ENCODE measurements around the gene CORO2B.
"Not testable (repeated sequence)": the region's sequence is repeated elsewhere in the genome, so short reads cannot be mapped to it uniquely, and the experiment has no call there.

CORO2B gene

GRCh38 chr15:68604840-68605478 lies 26.2 kb downstream of the CORO2B start:
- DNase-seq (ENCODE audit: low read depth in 2 of 2) = not testable (repeated sequence)

DNA sequence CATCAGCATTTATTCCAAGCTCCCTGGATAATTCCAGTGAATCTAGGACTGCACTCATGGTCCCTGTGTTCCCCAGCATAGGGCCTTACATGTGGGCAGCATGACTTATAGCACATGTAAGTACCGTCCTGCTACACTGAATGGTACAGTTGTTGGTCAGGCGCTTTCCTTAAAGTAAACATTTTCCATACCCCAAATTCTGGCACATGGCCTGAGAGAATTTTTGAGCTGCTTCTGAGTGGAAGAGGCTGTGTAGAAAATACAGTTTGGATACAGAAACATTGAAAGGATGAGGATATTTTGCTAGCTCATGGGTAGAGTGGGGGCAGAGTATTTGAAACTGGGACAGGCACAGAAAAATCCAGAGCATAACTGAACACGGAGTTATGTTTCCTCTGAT lies 27.6 kb downstream of the CORO2B start:
- DNase-seq (ENCODE audit: low read depth in 2 of 2) = no peak

DNA sequence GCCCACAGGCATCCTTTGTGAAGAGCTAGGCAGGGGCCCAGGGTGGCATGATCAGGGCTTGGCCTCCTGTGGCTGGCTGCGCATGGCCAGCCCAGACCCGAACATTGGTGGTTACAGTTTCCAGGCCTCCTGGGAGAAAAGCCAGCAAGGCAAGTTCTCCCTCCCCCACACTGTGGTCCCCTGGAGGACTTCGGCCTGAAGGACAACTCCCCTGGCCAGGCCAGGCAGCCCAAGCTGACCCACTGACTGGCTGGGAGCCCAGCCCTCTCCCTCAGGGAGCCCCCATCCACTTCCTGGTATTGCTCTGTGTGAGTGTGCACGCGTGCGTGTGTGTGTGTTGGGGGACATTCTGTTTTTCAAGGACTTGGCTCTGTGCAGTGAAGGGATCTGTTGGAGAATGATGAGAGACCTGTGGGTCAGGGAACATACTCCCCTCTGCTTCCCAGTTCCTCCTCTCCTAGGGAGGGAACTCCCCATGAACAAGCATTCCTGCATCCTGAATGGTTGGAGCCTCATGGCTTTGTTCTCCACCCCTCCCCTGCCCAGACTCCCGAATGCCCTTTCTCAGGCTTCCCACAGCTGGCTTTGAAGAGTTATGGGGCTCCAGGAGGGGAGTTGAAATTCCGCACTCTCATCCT lies 29.5 kb downstream of the CORO2B start:
- DNase-seq (ENCODE audit: low read depth in 2 of 2) = no peak

DNA sequence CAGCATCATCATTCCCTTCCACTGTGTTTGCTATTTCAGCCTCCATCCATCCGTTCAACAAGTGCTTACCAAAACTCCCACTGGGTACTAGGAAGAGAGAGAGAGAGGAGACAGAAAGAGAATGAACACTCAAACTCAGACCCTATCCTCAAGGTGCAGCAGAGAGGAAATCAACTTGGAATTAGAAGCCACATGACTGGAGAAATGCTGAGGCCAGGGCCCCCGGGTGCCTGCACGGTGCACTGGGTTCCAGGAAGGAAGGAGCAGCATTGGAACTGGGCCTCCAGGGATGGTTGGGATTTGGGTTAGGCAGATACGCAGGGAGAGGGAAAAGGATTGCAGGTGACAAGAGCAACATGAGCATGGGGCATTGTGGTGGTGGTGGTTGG lies 30.0 kb downstream of the CORO2B start:
- no peak for DNase-seq (ENCODE audit: low read depth in 2 of 2)

- DNase-seq (ENCODE audit: low read depth in 2 of 2) = no peak
Measured at GRCh38 chr15:68609629-68610028, 30.8 kb downstream of the CORO2B start.

GRCh38 chr15:68610825-68611224 lies 32.0 kb downstream of the CORO2B start:
- DNase-seq (ENCODE audit: low read depth in 2 of 2) = no peak

- no peak for DNase-seq (ENCODE audit: low read depth in 2 of 2)
Measured at GRCh38 chr15:68612503-68612902, 33.7 kb downstream of the CORO2B start.

GRCh38 chr15:68612979-68613740 lies 34.4 kb downstream of the CORO2B start:
- no peak for DNase-seq (ENCODE audit: low read depth in 2 of 2)

DNA sequence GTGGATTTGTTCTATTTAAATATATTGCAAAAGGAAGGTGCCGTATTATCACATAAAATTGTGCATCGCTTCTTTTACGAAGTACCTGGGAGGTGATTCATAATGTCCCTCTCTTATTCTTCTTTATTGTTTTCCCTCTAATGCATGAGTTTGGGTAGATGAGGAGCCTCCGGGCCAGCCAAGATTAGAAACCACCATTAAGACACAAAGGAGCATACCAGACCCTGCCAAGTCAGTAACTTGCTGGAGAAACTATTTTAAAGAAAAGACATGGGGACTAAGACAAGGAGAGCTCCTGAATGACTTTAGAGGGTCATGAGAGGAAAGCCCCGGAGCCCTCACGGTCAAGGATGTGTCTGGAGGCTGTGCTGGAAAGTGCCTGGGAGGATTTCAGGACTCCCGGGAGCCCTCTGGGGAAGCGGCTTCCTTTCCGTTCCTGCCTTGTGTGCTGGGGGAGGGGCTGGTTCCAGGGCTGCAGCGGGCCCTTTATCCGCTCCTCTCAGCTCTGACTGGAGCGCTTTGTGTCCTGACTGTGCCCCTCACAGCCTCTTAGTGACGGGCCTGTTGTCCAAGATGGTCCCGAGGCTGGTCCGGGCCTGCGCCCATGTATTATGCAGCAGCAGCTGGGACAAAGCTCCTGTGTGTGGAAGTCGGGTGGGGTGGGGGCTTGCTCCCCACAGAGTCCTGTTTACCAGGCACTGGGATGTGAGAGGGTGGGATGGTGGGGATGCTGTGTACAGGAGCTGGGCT lies 35.7 kb downstream of the CORO2B start:
- no peak for DNase-seq (ENCODE audit: low read depth in 2 of 2)

GRCh38 chr15:68615301-68615700 lies 36.5 kb downstream of the CORO2B start:
- no peak for DNase-seq (ENCODE audit: low read depth in 2 of 2)

GRCh38 chr15:68615811-68616210 lies 37.0 kb downstream of the CORO2B start:
- no peak for DNase-seq (ENCODE audit: low read depth in 2 of 2)

- DNase-seq (ENCODE audit: low read depth in 2 of 2) = no peak
Measured at GRCh38 chr15:68616397-68616796, 37.6 kb downstream of the CORO2B start.

DNA sequence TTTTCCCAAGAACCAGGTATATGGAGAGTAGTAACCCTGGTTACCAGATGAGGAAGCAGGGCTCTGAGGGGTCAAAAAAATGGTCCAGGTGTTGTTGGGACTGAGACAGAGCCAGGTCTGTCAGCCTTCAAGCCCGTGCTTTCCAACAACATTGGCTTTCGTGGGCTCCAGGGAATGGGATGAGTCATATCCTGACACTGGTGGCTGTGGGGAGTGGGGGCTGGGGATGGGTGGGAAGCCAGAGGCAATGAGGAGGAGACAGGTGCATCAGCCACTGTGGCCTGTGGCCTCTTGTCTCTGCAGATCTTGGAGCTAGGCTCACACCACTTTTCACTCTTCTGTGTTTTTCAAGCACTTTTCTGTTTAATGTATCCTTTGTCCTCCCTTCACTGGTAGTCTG lies 38.2 kb downstream of the CORO2B start:
- no peak for DNase-seq (ENCODE audit: low read depth in 2 of 2)

GRCh38 chr15:68617777-68618176 lies 39.0 kb downstream of the CORO2B start:
- DNase-seq (ENCODE audit: low read depth in 2 of 2) = no peak

DNA sequence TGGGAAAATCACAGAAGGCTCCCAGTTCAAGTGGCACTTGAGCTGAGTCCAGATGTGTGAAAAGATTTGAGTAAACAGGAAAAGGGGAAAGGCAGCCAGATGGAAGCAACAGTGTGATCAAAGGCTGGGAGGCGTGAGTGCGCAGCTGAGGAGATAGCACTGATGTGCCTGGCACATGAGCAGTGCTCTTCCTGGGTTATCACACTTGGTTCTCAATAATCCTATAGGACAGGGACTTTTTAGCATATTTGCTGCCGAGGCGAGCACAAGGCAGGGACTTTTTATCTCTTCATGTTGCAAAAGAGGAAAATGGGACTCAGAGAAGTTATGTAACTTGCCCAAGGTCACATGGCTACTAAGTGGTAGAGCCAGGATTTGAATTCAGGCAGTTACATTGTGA lies 39.6 kb downstream of the CORO2B start:
- no peak for DNase-seq (ENCODE audit: low read depth in 2 of 2)

DNA sequence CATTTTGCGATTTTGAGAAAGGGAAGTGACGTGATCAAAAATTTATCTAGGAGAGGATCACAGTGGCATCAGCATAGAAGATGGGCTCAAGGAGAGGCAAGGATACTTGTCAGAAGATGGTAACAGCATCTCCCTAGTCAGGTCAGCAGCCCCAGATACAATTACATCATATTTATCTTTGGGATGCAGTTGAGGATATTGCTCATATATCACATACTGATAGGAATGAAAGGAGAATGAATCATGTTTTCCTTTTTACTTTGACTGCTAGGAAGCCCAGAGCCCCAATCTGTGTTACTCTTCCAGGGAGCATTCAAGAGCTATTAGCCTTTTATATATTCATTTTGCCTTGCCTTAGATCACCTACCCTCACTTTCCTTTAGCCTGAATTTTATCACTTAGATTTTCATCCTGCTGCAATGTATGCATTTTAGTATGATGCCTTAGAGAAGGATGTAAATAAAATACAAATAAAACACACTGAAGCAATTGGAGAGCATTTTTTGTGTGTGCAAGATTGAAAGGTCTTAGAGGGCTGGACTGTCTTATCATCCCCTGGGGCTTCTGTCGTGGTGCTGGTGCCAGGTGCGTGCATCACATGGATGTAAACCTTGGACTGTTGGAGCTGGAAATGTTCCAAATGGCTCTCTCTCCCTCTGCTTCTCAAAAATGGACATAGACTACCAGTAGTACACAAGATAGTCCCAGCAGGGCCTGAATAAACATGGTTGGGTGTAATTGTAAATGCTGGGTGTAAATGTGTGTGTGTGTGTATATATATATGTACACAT lies 40.3 kb downstream of the CORO2B start:
- no peak for DNase-seq (ENCODE audit: low read depth in 2 of 2)

DNA sequence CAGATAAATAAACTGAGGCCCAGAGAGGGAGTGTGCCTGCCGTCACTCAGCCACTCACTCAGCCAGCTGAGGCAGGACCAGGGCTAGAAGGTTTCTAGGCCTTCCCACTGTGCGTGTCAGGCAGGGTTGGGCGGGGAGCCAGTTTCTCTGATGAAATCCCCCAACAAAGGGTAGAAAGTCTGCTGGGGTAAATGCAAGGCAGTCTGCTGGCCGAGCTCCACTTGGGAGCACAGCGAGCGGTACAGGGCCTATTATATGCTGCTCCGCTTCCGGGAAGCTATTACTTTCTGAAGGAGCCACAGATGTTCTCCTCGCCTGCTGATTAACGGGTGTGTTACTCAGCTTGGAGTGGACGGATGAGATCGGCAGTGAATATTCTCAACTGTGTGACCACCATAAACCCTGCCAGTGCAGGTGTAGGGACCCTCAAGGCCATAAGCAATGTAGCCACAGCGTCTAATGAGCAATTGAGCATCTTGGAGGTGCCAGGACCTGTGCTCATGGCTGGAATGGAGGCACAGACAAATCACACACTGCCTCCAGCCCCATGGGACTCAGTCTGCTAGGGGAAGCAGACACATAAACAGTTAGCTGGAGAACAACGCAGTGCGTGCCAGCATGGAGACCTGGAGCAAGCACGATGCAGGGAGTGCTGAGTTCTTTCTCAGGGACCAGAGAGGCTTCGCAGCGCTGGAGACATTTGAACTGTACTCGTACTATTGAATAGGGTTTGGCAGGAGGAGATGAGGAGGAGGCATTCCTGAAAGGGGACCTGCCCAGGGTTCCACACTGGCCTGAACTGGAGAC lies 42.1 kb downstream of the CORO2B start:
- no peak for DNase-seq (ENCODE audit: low read depth in 2 of 2)

DNA sequence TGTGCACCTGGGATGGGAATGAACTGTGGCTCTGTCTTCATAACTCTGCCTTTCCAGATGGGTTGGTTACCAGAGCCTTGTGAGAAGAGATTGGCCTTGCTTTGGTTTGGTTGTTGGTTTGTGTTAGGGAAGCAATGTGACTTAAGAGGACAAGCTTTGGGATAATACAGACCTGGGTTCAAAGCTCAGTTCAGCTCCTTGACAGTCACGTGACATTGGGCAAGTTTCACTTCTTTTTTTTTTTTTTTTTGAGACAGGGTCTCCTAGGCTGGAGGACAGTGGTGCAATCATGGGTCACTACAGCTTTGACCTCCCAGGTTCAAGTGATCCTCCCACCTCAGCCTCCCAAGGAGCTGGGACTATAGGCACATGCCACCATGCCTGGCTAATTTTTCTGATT lies 42.7 kb downstream of the CORO2B start:
- DNase-seq (ENCODE audit: low read depth in 2 of 2) = no peak

- DNase-seq (ENCODE audit: low read depth in 2 of 2) = no peak
Measured at GRCh38 chr15:68623301-68623892, 44.6 kb downstream of the CORO2B start.

DNA sequence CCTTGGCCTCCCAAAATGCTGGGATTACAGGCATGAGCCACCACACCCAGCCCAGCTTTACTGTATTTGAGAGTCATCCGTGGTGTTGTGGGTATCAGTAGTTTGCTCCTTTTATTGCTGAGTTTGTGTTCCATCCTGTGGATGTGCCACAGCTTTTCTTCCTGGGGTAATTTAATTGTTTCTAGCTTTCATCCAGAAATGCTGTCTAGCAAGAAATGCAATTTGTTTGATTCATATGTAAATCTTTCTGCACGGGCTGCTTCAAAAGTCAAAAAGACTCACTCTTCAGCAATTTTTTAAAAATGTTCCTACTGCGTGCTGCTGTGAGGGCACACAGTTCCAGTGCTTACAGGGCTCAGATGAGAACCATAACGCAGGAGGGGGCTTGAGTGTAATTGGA lies 47.1 kb downstream of the CORO2B start:
- DNase-seq (ENCODE audit: low read depth in 2 of 2) = no peak
